Adrenal gland (tissue), 5 donors: ENCODE data around the gene TSHZ2.

Source experiments
- POLR2A ChIP-seq, 2 donors: fragments of 450-650 bp; IDR thresholded peaks; one replicate each; pipeline ENCODE4 v1.6.1; 2017; ENCODE audit warnings: antibody characterized with exemption in 2 of 2, mild to moderate bottlenecking in 2 of 2, moderate library complexity in 1 of 2
- TF ChIP-seq, protein P1 (sequence below), 6 experiments: fragments of 450-650 bp in 4 of 6; fragments of 200-600 bp in 2 of 6; sonication (generic) in 1 of 6; IDR thresholded peaks; 1 replicate in 5 of 6; 2 replicates in 1 of 6; pipeline versions ENCODE4 v1.5.1 to v1.8.0; 2016 to 2021; ENCODE audit warnings: antibody characterized with exemption in 6 of 6, mild to moderate bottlenecking in 2 of 6, moderate library complexity in 1 of 6
- donor health status: DM: no; HTN: no; CAD: no.

- TF ChIP-seq, protein P1, sequence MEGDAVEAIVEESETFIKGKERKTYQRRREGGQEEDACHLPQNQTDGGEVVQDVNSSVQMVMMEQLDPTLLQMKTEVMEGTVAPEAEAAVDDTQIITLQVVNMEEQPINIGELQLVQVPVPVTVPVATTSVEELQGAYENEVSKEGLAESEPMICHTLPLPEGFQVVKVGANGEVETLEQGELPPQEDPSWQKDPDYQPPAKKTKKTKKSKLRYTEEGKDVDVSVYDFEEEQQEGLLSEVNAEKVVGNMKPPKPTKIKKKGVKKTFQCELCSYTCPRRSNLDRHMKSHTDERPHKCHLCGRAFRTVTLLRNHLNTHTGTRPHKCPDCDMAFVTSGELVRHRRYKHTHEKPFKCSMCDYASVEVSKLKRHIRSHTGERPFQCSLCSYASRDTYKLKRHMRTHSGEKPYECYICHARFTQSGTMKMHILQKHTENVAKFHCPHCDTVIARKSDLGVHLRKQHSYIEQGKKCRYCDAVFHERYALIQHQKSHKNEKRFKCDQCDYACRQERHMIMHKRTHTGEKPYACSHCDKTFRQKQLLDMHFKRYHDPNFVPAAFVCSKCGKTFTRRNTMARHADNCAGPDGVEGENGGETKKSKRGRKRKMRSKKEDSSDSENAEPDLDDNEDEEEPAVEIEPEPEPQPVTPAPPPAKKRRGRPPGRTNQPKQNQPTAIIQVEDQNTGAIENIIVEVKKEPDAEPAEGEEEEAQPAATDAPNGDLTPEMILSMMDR (IDR thresholded peaks at IDR 0.05): no peak
- no peak for TF ChIP-seq POLR2A (IDR thresholded peaks at IDR 0.05)
Measured at GRCh38 chr20:53175135-53175780, 203.1 kb downstream of the TSHZ2 start.
